A673 (cell line): ENCODE data around the gene CDH4.

ENCODE experiments used
- CTCF ChIP-seq: fragments of 300-800, 200-600 bp; sonication (generic); conservative IDR thresholded peaks from 2 replicates; pipeline ENCODE4 v1.5.1; 2017; ENCODE audit warnings: low read depth, mild to moderate bottlenecking, antibody characterized with exemption, low read length, moderate library complexity, mixed read lengths
- EZH2 ChIP-seq: fragments of 200-600 bp; sonication (generic); IDR thresholded peaks from 2 replicates; pipeline ENCODE4 v1.6.1; 2017; ENCODE audit warnings: borderline replicate concordance, low read depth, mild to moderate bottlenecking, mixed read lengths, antibody characterized with exemption, low read length; ENCODE audit not compliant: poor library complexity, severe bottlenecking

DNA sequence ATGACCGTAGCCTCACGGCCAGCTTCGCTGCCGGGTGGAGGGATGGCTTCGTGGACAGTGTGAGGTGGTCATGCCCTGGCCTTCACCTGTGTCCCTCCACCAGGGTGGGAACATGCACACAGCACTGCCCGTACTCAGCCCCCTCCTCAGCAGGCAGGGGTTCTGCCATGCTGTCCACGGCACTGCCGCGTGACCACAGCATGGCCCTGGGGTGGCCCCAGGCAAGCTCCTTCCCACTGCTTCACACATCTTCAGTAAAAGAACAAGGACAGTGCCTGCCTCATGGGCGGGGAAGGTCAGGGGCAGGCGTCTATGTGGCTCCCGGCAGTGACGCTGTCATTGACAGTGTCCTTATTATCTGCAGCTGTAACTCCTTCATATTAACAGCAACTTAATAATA, 607.7 kb downstream of the CDH4 start:
- TF ChIP-seq EZH2: no peak
- TF ChIP-seq CTCF: no peak
